Mammary epithelial cell (primary cell): Measurements from ENCODE around the gene FLT3.

Experiments
- EZH2 ChIP-seq: IDR thresholded peaks from 2 replicates; pipeline ENCODE4 v1.6.1; 2012; ENCODE audit warnings: low read length, inconsistent platforms, borderline replicate concordance
- TF ChIP-seq, protein P1 (sequence below), 2 donors: IDR thresholded peaks in 1 of 2; conservative IDR thresholded peaks in 1 of 2; 2 replicates each; pipeline ENCODE4 v1.5.1; 2011 to 2012; ENCODE audit warnings: inconsistent platforms in 2 of 2, low read length in 2 of 2, mild to moderate bottlenecking in 2 of 2, control low read depth in 1 of 2, low read depth in 1 of 2; ENCODE audit not compliant: insufficient read depth in 1 of 2; ENCODE audit errors: extremely low read depth in 1 of 2

GRCh38 chr13:28043224-28043623, 57.2 kb downstream of the FLT3 start:
- TF ChIP-seq, protein P1, sequence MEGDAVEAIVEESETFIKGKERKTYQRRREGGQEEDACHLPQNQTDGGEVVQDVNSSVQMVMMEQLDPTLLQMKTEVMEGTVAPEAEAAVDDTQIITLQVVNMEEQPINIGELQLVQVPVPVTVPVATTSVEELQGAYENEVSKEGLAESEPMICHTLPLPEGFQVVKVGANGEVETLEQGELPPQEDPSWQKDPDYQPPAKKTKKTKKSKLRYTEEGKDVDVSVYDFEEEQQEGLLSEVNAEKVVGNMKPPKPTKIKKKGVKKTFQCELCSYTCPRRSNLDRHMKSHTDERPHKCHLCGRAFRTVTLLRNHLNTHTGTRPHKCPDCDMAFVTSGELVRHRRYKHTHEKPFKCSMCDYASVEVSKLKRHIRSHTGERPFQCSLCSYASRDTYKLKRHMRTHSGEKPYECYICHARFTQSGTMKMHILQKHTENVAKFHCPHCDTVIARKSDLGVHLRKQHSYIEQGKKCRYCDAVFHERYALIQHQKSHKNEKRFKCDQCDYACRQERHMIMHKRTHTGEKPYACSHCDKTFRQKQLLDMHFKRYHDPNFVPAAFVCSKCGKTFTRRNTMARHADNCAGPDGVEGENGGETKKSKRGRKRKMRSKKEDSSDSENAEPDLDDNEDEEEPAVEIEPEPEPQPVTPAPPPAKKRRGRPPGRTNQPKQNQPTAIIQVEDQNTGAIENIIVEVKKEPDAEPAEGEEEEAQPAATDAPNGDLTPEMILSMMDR (conservative IDR thresholded peaks at IDR 0.05 in 1 of 2, IDR thresholded peaks at IDR 0.05 in 1 of 2; ENCODE audit: extremely low read depth in 1 of 2, insufficient read depth in 1 of 2, low read depth in 1 of 2, low read length in 2 of 2): no peak
- TF ChIP-seq EZH2: no peak
